DND-41 (cell line): Measurements from ENCODE around the gene TMEM219.

Source experiments
- EZH2 ChIP-seq: IDR thresholded peaks from 3 replicates; pipeline ENCODE4 v1.6.1; 2012; ENCODE audit warnings: borderline replicate concordance, low read depth, mild to moderate bottlenecking, moderate library complexity, low read length, inconsistent platforms; ENCODE audit not compliant: severe bottlenecking
- TF ChIP-seq, protein P1 (sequence below): IDR thresholded peaks from 2 replicates; pipeline ENCODE4 v1.5.1; 2012; ENCODE audit warnings: borderline replicate concordance, low read length, moderate library complexity, mild to moderate bottlenecking; ENCODE audit not compliant: poor library complexity, severe bottlenecking; ENCODE audit errors: extremely low read depth

DNA sequence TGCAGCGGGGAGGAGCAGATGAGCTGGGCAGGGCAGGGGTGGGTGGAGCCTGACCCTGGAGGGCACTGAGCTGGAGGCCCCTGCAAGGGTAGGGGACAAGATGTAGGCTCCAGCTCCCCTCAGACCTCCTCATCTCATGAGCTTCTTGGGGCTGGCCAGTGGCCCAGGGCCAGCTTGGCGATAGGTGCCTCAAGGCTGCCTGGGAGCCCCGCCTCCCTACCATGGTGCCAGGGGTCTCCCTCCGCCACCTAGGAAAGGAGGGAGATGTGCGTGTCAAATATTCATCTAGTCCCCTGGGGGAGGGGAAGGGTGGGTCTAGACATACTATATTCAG lies 29.7 kb downstream of the TMEM219 start:
- TF ChIP-seq EZH2 = no peak
- TF ChIP-seq, protein P1, sequence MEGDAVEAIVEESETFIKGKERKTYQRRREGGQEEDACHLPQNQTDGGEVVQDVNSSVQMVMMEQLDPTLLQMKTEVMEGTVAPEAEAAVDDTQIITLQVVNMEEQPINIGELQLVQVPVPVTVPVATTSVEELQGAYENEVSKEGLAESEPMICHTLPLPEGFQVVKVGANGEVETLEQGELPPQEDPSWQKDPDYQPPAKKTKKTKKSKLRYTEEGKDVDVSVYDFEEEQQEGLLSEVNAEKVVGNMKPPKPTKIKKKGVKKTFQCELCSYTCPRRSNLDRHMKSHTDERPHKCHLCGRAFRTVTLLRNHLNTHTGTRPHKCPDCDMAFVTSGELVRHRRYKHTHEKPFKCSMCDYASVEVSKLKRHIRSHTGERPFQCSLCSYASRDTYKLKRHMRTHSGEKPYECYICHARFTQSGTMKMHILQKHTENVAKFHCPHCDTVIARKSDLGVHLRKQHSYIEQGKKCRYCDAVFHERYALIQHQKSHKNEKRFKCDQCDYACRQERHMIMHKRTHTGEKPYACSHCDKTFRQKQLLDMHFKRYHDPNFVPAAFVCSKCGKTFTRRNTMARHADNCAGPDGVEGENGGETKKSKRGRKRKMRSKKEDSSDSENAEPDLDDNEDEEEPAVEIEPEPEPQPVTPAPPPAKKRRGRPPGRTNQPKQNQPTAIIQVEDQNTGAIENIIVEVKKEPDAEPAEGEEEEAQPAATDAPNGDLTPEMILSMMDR = no peak
